Activated T-helper 2 cell treated with anti-CD3 and anti-CD28 coated beads, Interferon-gamma antibody, Interleukin-2, Interleukin-4, amounts not matched to agents 10 μg/mL and 5 μg/mL and 100 μg/mL, durations not matched to agents 14 hours and 24 hours and 36 hours (primary cell): ENCODE measurements around the gene SMYD3. TPM values are rescaled to one million over a fixed set of nuclear protein-coding genes. Genes with fewer than 3 reads are reported as not detected.
A peak's percentile ranks its signal among the peaks of the same experiment; 100 is the strongest.

Experiments used
- DNase-seq: peaks from one replicate; pipeline ENCODE4 v3.0.0; 2021; ENCODE audit warnings: low spot score
- H3K27ac Mint-ChIP-seq: one replicate; pipeline ENCODE4 v1.8.0; 2021; ENCODE audit warnings: mixed read lengths
- H3K27me3 Mint-ChIP-seq: one replicate; pipeline ENCODE4 v1.8.0; 2021; ENCODE audit warnings: low read depth, mixed read lengths
- H3K36me3 Mint-ChIP-seq: one replicate; pipeline ENCODE4 v1.8.0; 2021; ENCODE audit warnings: low read depth, mixed read lengths
- H3K4me1 Mint-ChIP-seq: one replicate; pipeline ENCODE4 v1.8.0; 2021; ENCODE audit warnings: low read depth, mixed read lengths
- H3K4me3 Mint-ChIP-seq: one replicate; pipeline ENCODE4 v1.8.0; 2021; ENCODE audit warnings: low read depth, mild to moderate bottlenecking, moderate library complexity, mixed read lengths
- H3K9me3 Mint-ChIP-seq: one replicate; pipeline ENCODE4 v1.8.0; 2021; ENCODE audit warnings: mixed read lengths
- intact Hi-C: fragments of 100-400 bp; cut with micrococcal nuclease; formaldehyde crosslinking; loops from one replicate; pipeline ENCODE4 v1.15.1; 2023
- total RNA-seq: library from RNA; stranded (reverse); gene quantifications from 2 replicates; pipeline ENCODE4 v1.2.3, GENCODE V29; 2022

The SMYD3 gene
- total RNA-seq, 1 donor from 2014 or later = 24.1 TPM

DNA sequence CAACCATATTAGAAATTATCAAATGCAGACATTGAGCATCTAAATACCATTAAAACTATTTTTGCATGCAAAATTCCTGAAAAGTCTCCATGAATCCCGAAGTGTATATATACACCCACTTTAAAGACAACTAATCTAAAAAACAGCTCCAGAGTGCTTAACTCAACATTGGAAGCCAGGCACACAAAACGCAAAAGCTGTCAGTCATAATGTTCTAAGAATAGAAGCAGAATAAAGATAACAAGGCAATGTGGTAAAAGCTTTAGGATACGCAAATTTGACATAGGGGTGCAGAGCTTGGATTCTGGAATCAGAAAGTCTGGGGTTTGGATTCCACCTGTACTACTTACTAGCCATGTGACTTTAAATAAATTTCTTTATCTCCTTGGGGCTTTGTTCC, 62.5 kb downstream of the SMYD3 start:
- H3K4me1 Mint-ChIP-seq = peaks cover 2% of the 10 kb centered on the region
- H3K4me3 Mint-ChIP-seq = no peak overlapping the region
- intact Hi-C loops = no loop called here
- no peak overlapping the region for H3K27ac Mint-ChIP-seq
- no peaks in the 10 kb centered on the region for H3K9me3 Mint-ChIP-seq
- H3K36me3 Mint-ChIP-seq = no peaks in the 10 kb centered on the region
- DNase-seq = no peak
- no peaks in the 10 kb centered on the region for H3K27me3 Mint-ChIP-seq

DNA sequence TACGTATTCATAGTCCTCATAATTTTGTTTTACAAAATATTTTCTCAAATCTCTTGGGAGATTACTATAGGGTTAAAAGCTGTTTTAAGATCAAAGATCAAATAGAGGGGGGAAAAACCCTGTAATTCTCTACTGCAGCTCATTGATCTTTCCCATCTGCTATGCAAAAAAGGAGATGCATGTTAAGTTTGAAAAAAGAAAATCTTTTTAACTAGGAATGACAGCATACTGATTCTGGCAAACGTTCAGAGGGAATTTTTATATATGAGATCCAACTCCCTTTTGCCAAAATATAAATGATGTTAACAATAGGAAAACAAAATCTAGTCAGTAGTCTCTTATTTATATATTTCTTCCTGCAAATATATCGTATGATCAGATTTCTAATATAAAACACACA, 69.1 kb downstream of the SMYD3 start:
- Mint-ChIP-seq H3K36me3 (peaks cover 4% of the 10 kb centered on the region), H3K27me3 (no peaks in the 10 kb centered on the region)

DNA sequence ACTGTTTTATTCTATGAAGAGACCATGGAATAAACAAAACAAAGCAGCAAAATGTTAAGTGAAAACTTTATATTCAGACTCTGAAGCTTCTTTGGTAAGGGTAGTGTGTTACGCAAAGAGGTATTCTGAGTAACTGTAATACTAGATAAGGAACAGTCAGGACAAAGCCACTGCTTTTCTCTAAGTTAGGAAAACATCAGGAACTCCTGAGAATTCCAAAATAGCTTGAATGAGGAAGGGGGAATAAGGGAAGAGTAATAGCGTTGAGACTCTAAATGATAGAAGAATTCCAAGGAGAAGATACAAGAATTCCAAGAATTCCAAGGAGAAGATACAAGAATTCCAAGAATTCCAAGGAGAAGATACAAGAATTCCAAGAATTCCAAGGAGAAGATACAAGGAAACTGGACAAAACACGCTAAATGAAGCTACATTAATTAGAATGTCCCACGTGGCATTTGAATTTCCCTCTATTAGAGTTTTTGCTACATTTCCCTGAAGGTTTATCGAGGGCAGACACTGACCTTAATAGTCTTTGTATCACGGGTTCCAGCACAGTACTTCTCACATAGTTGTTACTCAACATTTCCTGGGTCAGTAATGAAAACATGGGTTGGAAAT, 71.5 kb downstream of the SMYD3 start:
- intact Hi-C loops = no loop called here
- no peaks in the 10 kb centered on the region for H3K27me3 Mint-ChIP-seq
- no peak overlapping the region for H3K27ac Mint-ChIP-seq

More for the DNA sequence above, 69.1 kb downstream of the SMYD3 start:
- Mint-ChIP-seq H3K9me3 (peaks cover 8% of the 10 kb centered on the region), H3K4me3 (no peak overlapping the region), H3K4me1 (peaks cover 5% of the 10 kb centered on the region), H3K27ac (no peak overlapping the region)
- no peak for DNase-seq
- intact Hi-C loops = no loop called here

DNA sequence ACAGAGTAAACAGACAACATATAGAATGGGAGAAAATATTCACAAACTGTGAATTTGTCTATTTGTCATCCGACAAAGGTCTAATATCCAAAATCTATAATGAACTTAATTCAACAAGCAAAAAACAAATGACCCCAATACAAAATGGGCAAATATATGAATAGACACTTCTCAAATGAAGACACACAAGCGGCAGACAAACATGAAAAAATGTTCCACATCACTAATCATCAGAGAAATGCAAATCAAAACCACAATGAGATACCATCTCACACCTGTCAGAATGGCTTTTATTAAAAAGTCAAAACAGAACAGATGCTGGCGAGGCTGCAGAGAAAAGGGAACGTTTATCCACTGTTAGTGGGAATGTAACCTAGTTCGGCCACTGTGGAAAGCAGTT, 72.7 kb downstream of the SMYD3 start:
- no peak for DNase-seq
- intact Hi-C loops = no loop called here
- H3K36me3 Mint-ChIP-seq = peaks cover 9% of the 10 kb centered on the region
- no peak overlapping the region for H3K4me3 Mint-ChIP-seq
- peaks cover 8% of the 10 kb centered on the region for H3K4me1 Mint-ChIP-seq
- H3K27ac Mint-ChIP-seq = no peak overlapping the region
- H3K27me3 Mint-ChIP-seq = no peaks in the 10 kb centered on the region
- peaks cover 15% of the 10 kb centered on the region for H3K9me3 Mint-ChIP-seq

More for the DNA sequence above, 71.5 kb downstream of the SMYD3 start:
- Mint-ChIP-seq H3K36me3 (peaks cover 8% of the 10 kb centered on the region), H3K4me3 (no peak overlapping the region), H3K9me3 (peaks cover 8% of the 10 kb centered on the region), H3K4me1 (peaks cover 6% of the 10 kb centered on the region)
- no peak for DNase-seq

DNA sequence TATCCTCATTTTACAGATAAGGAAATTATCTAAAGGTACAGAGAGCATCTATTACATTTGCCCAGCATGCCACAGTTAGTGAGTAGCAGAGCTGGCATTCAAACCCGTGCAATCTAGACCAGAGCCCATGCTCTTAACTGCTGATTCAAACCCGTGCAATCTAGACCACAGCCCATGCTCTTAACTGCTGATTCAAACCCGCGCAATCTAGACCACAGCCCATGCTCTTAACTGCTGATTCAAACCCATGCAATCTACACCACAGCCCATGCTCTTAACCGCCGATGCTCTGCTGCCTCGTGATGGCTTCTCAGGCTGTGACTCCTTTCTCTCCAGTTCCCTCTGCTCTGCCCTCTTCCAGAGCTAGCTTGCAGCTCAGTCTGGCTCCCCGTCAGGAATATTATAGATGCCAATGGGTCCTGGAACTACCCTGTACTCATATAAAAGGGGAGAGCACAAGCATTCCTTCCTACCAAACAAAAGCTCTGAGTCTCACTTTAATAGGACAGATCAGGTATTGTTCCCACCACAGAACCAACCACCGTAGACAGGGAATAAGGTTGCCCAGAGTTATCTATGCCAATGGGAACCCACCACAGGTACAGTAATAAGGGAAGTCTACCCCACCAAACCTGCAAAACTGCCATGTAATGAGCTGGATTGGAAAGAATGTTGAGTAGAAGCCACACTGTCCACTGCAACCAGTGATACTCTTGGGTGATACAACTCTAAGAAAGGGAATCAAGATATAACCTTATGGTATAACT, 78.4 kb downstream of the SMYD3 start:
- Mint-ChIP-seq H3K27me3 (no peaks in the 10 kb centered on the region), H3K36me3 (peaks cover 5% of the 10 kb centered on the region), H3K27ac (no peak overlapping the region), H3K9me3 (peaks cover 9% of the 10 kb centered on the region), H3K4me1 (peaks cover 26% of the 10 kb centered on the region), H3K4me3 (no peak overlapping the region)
- intact Hi-C loops = loop anchor here (1.0 to 10.0 kb wide), 3 partner anchors 10 to 314 kb away; no protein-coding TSS in a partner anchor
- peak; percentile 16 for DNase-seq

DNA sequence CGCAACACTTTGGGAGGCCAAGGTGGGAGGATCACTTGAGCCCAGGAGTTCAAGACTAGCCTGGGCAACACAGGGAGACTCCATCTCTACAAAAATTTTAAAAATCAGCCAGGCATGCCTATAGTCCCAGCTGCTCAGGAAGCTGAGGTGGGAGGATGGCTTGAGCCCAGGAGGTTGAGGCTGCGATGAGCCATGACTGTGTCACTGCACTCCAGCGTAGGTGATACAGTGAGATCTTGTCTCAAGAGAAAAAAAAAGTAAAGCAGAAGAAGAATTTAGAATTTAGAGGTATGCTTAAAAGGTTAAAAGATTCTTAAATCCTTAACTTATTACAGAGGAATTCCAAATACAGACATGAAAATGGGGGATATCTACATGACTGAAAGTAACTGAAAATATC, 79.5 kb downstream of the SMYD3 start:
- DNase-seq = no peak
- peaks cover 9% of the 10 kb centered on the region for H3K9me3 Mint-ChIP-seq
- H3K27ac Mint-ChIP-seq = no peak overlapping the region

DNA sequence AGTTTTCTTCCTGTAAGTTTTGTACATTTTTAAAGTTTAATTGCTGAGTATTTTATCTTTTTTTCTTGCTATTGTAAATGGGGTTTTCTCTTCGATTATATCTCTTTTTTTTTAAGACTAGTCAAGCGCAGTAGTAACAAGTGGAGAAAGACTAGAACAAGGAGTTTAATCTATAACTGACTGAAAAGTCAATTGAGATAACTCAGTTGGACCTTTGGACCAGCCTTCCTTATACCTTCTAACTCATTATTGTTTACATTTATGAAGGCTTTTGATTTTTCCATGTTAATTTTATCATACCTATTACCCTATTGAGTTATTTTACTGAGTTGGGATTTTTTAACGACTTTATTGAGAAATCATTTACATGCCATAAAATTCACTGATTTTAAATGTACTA, 81.2 kb downstream of the SMYD3 start:
- Mint-ChIP-seq H3K36me3 (peaks cover 4% of the 10 kb centered on the region), H3K27ac (no peak overlapping the region), H3K27me3 (no peaks in the 10 kb centered on the region), H3K9me3 (peaks cover 9% of the 10 kb centered on the region), H3K4me3 (no peak overlapping the region), H3K4me1 (peaks cover 26% of the 10 kb centered on the region)
- intact Hi-C loops = loop anchor here (10.0 kb wide), 1 partner anchor 311 kb away; no protein-coding TSS in a partner anchor
- no peak for DNase-seq

More for the DNA sequence above, 79.5 kb downstream of the SMYD3 start:
- intact Hi-C loops = loop anchor here (1.0 to 10.0 kb wide), 3 partner anchors 9 to 313 kb away; no protein-coding TSS in a partner anchor
- Mint-ChIP-seq H3K4me1 (peaks cover 26% of the 10 kb centered on the region), H3K4me3 (no peak overlapping the region), H3K27me3 (no peaks in the 10 kb centered on the region), H3K36me3 (peaks cover 5% of the 10 kb centered on the region)

DNA sequence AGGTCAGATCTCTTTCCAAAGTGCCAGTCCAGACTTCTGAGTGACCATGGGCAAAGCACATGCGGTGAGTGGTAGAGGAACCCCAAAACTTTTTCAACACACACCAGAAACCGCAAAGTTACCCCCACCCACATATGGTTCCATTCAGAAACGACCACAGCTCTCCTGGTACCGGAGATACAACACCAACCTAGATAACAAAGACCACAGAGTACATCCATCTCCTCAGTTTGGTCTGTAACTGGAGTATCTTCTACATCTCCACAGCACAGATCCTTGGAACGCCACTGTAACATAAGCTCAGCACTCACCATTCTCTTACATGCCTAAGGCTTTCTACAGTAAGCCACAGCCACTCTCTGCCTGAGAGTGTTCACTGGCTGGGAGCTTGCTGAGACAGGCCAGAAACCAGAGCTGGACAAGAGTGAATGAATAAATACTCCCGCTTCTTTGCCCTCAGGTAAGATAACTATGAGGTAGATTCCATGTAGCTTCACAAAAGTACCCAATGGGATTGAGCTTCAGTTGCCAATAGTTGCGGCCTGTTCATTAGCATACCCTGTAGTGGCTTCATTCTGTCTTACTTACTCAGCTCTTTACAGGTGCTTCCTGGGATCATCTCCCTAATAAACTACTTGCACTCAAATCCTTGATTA, 81.8 kb downstream of the SMYD3 start:
- intact Hi-C loops = loop anchor here (10.0 kb wide), 1 partner anchor 310 kb away; no protein-coding TSS in a partner anchor
- H3K9me3 Mint-ChIP-seq = peaks cover 12% of the 10 kb centered on the region
- no peaks in the 10 kb centered on the region for H3K36me3 Mint-ChIP-seq
- no peak overlapping the region for H3K4me3 Mint-ChIP-seq
- H3K4me1 Mint-ChIP-seq = peaks cover 25% of the 10 kb centered on the region
- H3K27me3 Mint-ChIP-seq = no peaks in the 10 kb centered on the region
- DNase-seq = no peak
- no peak overlapping the region for H3K27ac Mint-ChIP-seq

DNA sequence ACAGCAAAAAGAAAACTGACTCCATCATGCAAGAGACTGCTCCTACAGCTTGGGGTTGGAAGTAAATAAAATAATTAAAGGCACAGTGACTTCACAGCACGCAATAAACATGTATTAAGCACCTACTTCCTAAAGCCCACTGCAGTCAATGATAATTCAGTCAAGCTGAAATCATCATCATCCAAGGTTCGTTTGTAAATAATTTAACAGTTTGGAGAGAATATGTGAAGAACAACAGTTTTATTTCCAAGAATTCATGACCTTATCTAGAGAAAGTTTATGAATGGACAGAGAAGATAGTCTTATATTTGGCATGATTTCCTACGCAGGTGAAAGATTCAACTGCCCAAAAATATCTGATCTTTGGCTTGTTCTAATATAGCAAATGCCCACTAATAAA, 86.8 kb downstream of the SMYD3 start:
- intact Hi-C loops = loop anchor here (10.0 kb wide), 1 partner anchor 305 kb away; no protein-coding TSS in a partner anchor
- Mint-ChIP-seq H3K27ac (no peak overlapping the region), H3K4me1 (peaks cover 18% of the 10 kb centered on the region), H3K9me3 (peaks cover 35% of the 10 kb centered on the region), H3K27me3 (no peaks in the 10 kb centered on the region), H3K36me3 (peaks cover 29% of the 10 kb centered on the region), H3K4me3 (no peak overlapping the region)
- DNase-seq = no peak

DNA sequence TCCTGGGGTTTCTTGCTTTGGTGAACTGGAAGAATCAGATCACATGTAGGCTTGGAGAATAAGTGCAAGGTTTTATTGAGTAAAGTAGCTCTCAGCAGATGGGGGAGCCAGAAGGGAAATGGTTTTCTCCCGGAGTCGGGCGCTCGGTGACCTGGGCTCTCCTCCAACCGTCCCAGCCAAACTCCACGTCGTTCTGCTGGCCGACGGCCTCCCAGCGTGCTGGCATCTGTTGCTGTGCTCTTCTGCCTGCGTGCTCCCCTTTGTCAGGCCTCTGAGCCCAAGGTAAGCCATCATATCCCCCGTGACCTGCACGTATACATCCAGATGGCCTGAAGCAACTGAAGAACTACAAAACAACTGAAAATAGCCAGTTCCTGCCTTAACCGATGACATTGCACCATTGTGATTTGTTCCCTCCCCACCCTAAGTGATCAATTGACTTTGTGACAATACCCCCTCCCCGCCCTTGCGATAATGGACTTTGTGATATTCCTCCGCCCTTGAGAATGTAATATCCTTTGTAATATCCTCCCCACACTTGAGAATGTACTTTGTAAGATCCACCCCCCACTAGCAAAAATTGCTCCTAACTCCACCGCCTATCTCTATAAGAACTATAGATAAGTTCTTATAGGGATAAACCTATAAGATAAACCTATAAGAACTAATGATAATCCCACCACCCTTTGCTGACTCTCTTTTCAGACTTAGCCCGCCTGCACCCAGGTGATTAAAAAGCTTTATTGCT, 88.3 kb downstream of the SMYD3 start:
- H3K36me3 Mint-ChIP-seq = peaks cover 29% of the 10 kb centered on the region
- H3K9me3 Mint-ChIP-seq = peaks cover 35% of the 10 kb centered on the region
- peaks cover 15% of the 10 kb centered on the region for H3K4me1 Mint-ChIP-seq
- DNase-seq = no peak
- intact Hi-C loops = loop anchor here (1.0 kb wide), 1 partner anchor 10 kb away; no protein-coding TSS in a partner anchor
- H3K27me3 Mint-ChIP-seq = no peaks in the 10 kb centered on the region
- no peak overlapping the region for H3K4me3 Mint-ChIP-seq
- no peak overlapping the region for H3K27ac Mint-ChIP-seq

DNA sequence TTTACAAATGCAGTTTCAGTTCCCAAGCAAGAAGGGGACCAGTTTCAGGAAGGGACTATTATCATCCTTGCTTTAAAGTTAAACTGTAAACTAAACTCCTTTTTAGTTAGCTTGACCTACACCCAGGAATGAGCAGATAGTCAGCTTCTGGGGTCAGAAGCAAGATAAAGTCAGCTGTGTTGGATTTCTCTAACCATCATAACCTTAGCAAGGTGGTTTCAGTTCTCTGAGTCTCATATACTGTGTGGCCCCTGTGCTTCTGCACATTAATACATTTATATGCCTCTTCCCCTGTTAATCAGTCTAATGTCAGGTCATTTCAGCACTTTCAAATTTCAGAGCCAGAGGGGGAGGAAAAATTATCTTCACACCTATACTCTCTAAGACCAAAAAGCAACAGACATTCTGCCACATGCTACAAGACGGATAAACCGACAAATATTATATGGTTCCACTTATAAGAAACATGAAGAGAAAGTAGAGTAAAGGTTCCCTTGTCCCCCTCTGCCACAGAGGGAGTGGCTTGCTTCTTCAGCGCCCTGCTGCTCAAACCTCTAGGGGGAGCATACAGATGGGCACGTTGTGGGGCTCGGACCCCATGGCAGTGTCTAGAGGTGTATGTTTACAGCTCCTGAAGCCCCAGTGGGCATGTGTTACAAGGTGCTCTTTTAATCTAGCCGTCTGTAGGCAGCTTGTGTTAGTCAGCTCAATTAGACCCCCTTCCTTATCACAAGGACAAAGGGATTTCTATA, 89.1 kb downstream of the SMYD3 start:
- DNase-seq = no peak
- Mint-ChIP-seq H3K9me3 (peaks cover 35% of the 10 kb centered on the region), H3K27ac (no peak overlapping the region), H3K27me3 (no peaks in the 10 kb centered on the region), H3K36me3 (peaks cover 29% of the 10 kb centered on the region), H3K4me1 (peaks cover 15% of the 10 kb centered on the region), H3K4me3 (no peak overlapping the region)
- intact Hi-C loops = loop anchor here (1.0 kb wide), 1 partner anchor 10 kb away; no protein-coding TSS in a partner anchor
